CD14-positive monocyte (primary cell): ENCODE data around the gene OPTC. TPM values are rescaled to one million over a fixed set of nuclear protein-coding genes. Genes with fewer than 3 reads are reported as not detected.
A peak's percentile ranks its signal among the peaks of the same experiment; 100 is the strongest.

ENCODE experiments used
- DNase-seq, 3 donors: peaks; one replicate each; pipeline ENCODE4 v3.0.0-alpha.2; 2011 to 2022
- H2AFZ ChIP-seq: 2 replicates; pipeline ENCODE4 v1.6.0; 2012; ENCODE audit warnings: mild to moderate bottlenecking, low read depth, low read length, inconsistent platforms; ENCODE audit not compliant: insufficient read depth, poor library complexity, severe bottlenecking
- H3K27ac ChIP-seq, 2 donors: 1 replicate in 1 of 2; 2 replicates in 1 of 2; pipeline ENCODE4 v1.5.1; 2012 to 2013; ENCODE audit warnings: low read length in 2 of 2, control low read depth in 1 of 2, inconsistent platforms in 1 of 2, low read depth in 1 of 2, mild to moderate bottlenecking in 1 of 2
- H3K27me3 ChIP-seq, 2 donors: one replicate each; pipeline versions ENCODE4 v1.6.0 to v1.6.1; 2011 to 2013; ENCODE audit warnings: low read length in 2 of 2; ENCODE audit not compliant: control insufficient read depth in 2 of 2, insufficient read depth in 2 of 2
- H3K36me3 ChIP-seq, 2 donors: replicated peaks in 1 of 2; 1 replicate in 1 of 2; 2 replicates in 1 of 2; pipeline versions ENCODE4 v1.5.1 to v1.6.1; 2012 to 2013; ENCODE audit warnings: low read length in 2 of 2, control low read depth in 1 of 2, inconsistent platforms in 1 of 2, mild to moderate bottlenecking in 1 of 2; ENCODE audit not compliant: insufficient read depth in 2 of 2, control insufficient read depth in 1 of 2
- H3K4me1 ChIP-seq, 2 donors: 1 replicate in 1 of 2; 2 replicates in 1 of 2; pipeline versions ENCODE4 v1.5.1 to v1.6.1; 2012 to 2013; ENCODE audit warnings: low read length in 2 of 2, control low read depth in 1 of 2, inconsistent platforms in 1 of 2, mild to moderate bottlenecking in 1 of 2, moderate library complexity in 1 of 2; ENCODE audit not compliant: insufficient read depth in 2 of 2, control insufficient read depth in 1 of 2
- H3K4me2 ChIP-seq: replicated peaks from 2 replicates; pipeline ENCODE3; 2012; ENCODE audit warnings: low read length, moderate library complexity, mild to moderate bottlenecking; ENCODE audit not compliant: poor library complexity, severe bottlenecking; ENCODE audit errors: extremely low read depth
- H3K4me3 ChIP-seq, 3 experiments: fragments of 200-600 bp in 1 of 3; sonication (generic) in 1 of 3; replicated peaks in 1 of 3; 1 replicate in 2 of 3; 2 replicates in 1 of 3; pipeline ENCODE4 v1.5.1; 2011 to 2013; ENCODE audit warnings: low read length in 3 of 3, mild to moderate bottlenecking in 3 of 3, control low read depth in 2 of 3, low read depth in 2 of 3, inconsistent platforms in 1 of 3, moderate library complexity in 1 of 3
- H3K79me2 ChIP-seq: 2 replicates; pipeline ENCODE4 v1.6.0; 2012; ENCODE audit warnings: mild to moderate bottlenecking, control low read depth, inconsistent platforms, low read length, moderate library complexity; ENCODE audit not compliant: insufficient read depth
- H3K9ac ChIP-seq: 2 replicates; pipeline ENCODE4 v1.6.0; 2017; ENCODE audit warnings: low read length, mild to moderate bottlenecking; ENCODE audit not compliant: insufficient read depth, poor library complexity, severe bottlenecking
- H3K9me3 ChIP-seq, 2 donors: replicated peaks in 1 of 2; 1 replicate in 1 of 2; 2 replicates in 1 of 2; pipeline versions ENCODE4 v1.5.1 to v1.6.1; 2012 to 2013; ENCODE audit warnings: low read length in 2 of 2, control low read depth in 1 of 2; ENCODE audit not compliant: control insufficient read depth in 1 of 2, insufficient read depth in 1 of 2
- H4K20me1 ChIP-seq: 2 replicates; pipeline ENCODE4 v1.6.0; 2012; ENCODE audit warnings: mild to moderate bottlenecking, low read length, control low read depth, moderate library complexity; ENCODE audit not compliant: insufficient read depth
- H3K27ac Mint-ChIP-seq, 7 donors: one replicate each; pipeline ENCODE4 v1.8.0; 2020; ENCODE audit warnings: mild to moderate bottlenecking in 7 of 7, mixed read lengths in 7 of 7, moderate library complexity in 6 of 7, inconsistent platforms in 2 of 7
- H3K27me3 Mint-ChIP-seq, 3 donors: one replicate each; pipeline ENCODE4 v1.8.0; 2021 to 2022; ENCODE audit warnings: low read depth in 3 of 3, mild to moderate bottlenecking in 3 of 3, mixed read lengths in 3 of 3, moderate library complexity in 3 of 3, inconsistent platforms in 1 of 3
- H3K36me3 Mint-ChIP-seq, 2 donors: one replicate each; pipeline ENCODE4 v1.8.0; 2020; ENCODE audit warnings: mixed read lengths in 2 of 2, inconsistent platforms in 1 of 2, mild to moderate bottlenecking in 1 of 2
- H3K4me1 Mint-ChIP-seq: one replicate; pipeline ENCODE4 v1.8.0; 2020; ENCODE audit warnings: mild to moderate bottlenecking, mixed read lengths
- H3K4me3 Mint-ChIP-seq, 2 donors: one replicate each; pipeline ENCODE4 v1.8.0; 2020; ENCODE audit warnings: mild to moderate bottlenecking in 2 of 2, mixed read lengths in 2 of 2, moderate library complexity in 1 of 2
- H3K9me3 Mint-ChIP-seq, 7 donors: one replicate each; pipeline ENCODE4 v1.8.0; 2020 to 2022; ENCODE audit warnings: mixed read lengths in 7 of 7, mild to moderate bottlenecking in 6 of 7, moderate library complexity in 6 of 7, inconsistent platforms in 2 of 7
- WGBS: methylation state at CpG from one replicate; pipeline ENCODE4 v1.1.5; 2013; ENCODE audit warnings: missing lambda C conversion rate; ENCODE audit not compliant: insufficient coverage; 5-methylcytosine and 5-hydroxymethylcytosine counted together
- intact Hi-C, 2 donors: fragments of 100-400 bp; cut with micrococcal nuclease; formaldehyde crosslinking; loops; one replicate each; pipeline versions ENCODE4 v1.15.0 to v1.15.1; 2023
- polyA plus RNA-seq, 3 donors: library from polyadenylated mRNA; depleted of rRNA in 1 of 3; unstranded in 2 of 3; stranded (reverse) in 1 of 3; fragments of 300-500 nt in 2 of 3; fragments of >200 nt in 1 of 3; fragmentation: Illumina TruSeq in 2 of 3; gene quantifications; 1 replicate in 2 of 3; 2 replicates in 1 of 3; pipeline ENCODE4 v1.2.3, GENCODE V29; 2012 to 2021
- TF ChIP-seq, protein P1 (sequence below): fragments of 200-600 bp; IDR thresholded peaks from one replicate; pipeline ENCODE4 v1.8.0; 2022; ENCODE audit warnings: antibody characterized with exemption, mild to moderate bottlenecking

OPTC gene
- polyA plus RNA-seq, 3 donors = not detected

DNA sequence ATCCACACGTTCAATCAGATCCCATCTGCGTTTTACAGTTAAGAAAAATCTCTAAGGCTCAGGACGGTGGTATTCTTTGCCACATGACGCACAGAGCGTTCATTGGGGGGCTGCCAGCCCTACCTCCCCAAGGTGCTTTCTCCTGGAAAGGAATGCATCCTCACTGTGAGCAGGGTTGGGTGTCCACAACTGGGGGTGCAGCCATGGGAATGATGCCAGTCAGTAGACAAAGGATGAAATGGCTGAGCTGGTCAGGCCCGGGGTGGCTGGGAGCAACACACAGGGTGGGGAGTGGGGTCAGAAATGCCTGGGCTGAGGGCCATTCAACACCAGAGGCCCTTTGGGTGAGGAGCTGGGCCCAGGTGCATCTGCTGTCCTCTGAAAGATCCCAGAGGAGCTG lies 25.9 kb downstream of the OPTC start:
- Histone ChIP-seq H3K27me3 (no peaks in the 10 kb centered on the region), H3K79me2 (no peaks in the 10 kb centered on the region), H3K4me3 (no peak overlapping the region), H3K4me2 (no peak overlapping the region), H2AFZ (no peak overlapping the region), H3K9me3 (no peaks in the 10 kb centered on the region), H3K27ac (no peak overlapping the region), H4K20me1 (no peaks in the 10 kb centered on the region), H3K36me3 (no peaks in the 10 kb centered on the region), H3K9ac (no peak overlapping the region), H3K4me1 (peaks cover 1 to 4% of the 10 kb centered on the region in 2 donors)
- intact Hi-C loops = no loop called here
- 96% methylated on average over 6 of the region's 6 CpGs for WGBS
- peaks cover 0 to 1% (median 0%) of the 10 kb centered on the region in 7 donors for H3K9me3 Mint-ChIP-seq
- TF ChIP-seq, protein P1, sequence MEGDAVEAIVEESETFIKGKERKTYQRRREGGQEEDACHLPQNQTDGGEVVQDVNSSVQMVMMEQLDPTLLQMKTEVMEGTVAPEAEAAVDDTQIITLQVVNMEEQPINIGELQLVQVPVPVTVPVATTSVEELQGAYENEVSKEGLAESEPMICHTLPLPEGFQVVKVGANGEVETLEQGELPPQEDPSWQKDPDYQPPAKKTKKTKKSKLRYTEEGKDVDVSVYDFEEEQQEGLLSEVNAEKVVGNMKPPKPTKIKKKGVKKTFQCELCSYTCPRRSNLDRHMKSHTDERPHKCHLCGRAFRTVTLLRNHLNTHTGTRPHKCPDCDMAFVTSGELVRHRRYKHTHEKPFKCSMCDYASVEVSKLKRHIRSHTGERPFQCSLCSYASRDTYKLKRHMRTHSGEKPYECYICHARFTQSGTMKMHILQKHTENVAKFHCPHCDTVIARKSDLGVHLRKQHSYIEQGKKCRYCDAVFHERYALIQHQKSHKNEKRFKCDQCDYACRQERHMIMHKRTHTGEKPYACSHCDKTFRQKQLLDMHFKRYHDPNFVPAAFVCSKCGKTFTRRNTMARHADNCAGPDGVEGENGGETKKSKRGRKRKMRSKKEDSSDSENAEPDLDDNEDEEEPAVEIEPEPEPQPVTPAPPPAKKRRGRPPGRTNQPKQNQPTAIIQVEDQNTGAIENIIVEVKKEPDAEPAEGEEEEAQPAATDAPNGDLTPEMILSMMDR = no peak
- H3K27ac Mint-ChIP-seq = peak overlapping the region in 1 of 7 donors; percentile 28
- peaks cover 0 to 2% (median 1%) of the 10 kb centered on the region in 3 donors for H3K27me3 Mint-ChIP-seq
- no peak overlapping the region for H3K4me3 Mint-ChIP-seq
- peaks cover 22% of the 10 kb centered on the region for H3K4me1 Mint-ChIP-seq
- H3K36me3 Mint-ChIP-seq = no peaks in the 10 kb centered on the region
- no peak for DNase-seq

DNA sequence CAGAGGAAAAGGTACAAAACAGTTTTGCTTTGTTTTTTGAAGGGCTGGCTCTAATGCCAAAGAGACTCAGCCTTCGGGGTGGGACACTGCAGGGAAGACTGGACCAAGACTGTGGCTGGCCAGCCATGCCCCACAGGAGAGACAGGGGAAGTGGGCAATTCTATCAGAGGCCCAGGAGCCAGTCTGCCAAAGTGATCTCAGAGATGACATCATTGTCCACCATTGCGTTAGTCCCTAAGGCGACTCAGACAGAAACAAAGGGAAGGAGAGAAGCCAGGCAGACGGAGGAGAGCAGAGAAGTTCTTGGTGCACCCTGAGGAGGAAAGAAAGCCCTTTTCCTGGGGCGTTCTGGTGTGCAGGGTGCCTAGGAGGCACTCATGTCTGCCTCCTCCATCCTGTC lies 26.4 kb downstream of the OPTC start:
- Histone ChIP-seq H3K4me1 (peaks cover 4% of the 10 kb centered on the region in 2 donors), H3K27ac (no peak overlapping the region), H2AFZ (no peak overlapping the region), H4K20me1 (no peaks in the 10 kb centered on the region), H3K27me3 (no peaks in the 10 kb centered on the region), H3K9me3 (no peaks in the 10 kb centered on the region), H3K79me2 (no peaks in the 10 kb centered on the region), H3K4me2 (no peak overlapping the region), H3K4me3 (no peak overlapping the region), H3K9ac (no peak overlapping the region), H3K36me3 (no peaks in the 10 kb centered on the region)
- TF ChIP-seq, protein P1 = no peak
- Mint-ChIP-seq H3K27me3 (peaks cover 0 to under 1% (median under 1%) of the 10 kb centered on the region in 3 donors), H3K9me3 (peaks cover 0 to 1% (median 0%) of the 10 kb centered on the region in 7 donors), H3K27ac (peak overlapping the region in 5 of 7 donors; percentile 4 to 48 (median 31)), H3K36me3 (no peaks in the 10 kb centered on the region), H3K4me1 (peaks cover 21% of the 10 kb centered on the region), H3K4me3 (no peak overlapping the region)
- intact Hi-C loops = no loop called here
- DNase-seq = peak; percentile 8 to 70 (median 51)
- WGBS = 40% methylated on average over 5 of the region's 5 CpGs
